ENCODE measurements around the gene FAM236B.
"Not testable (repeated sequence)": the region's sequence is repeated elsewhere in the genome, so short reads cannot be mapped to it uniquely, and the experiment has no call there.

FAM236B gene

DNA sequence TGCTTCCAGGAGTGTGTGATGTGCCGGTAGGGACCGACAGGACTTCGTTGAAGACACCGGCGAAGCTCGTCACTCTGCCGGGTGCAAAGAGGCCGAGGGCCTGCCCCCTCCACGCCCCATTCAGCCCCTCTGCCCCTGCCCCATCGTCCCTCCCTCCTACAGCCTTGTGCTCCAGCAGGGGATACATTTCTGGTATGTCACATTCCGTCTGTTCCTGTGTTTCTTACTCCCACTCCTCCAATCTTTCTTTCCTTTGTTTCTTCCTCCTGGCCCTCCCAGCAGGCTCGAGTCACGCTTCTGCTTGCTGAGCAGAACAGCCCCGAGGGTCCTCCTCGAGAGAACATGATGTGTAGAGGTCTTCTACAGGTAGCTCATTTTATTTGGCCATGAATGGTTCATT is at the start of gene FAM236B:
TSS of gene FAM236B (minus strand) at position 101 of the 400 bp plus-strand sequence. CDS start at position 1, 100 bp downstream.
- H3K36me3 Mint-ChIP-seq; H3K4me3 Mint-ChIP-seq; H3K9me3 Mint-ChIP-seq; H3K4me1 Mint-ChIP-seq; H3K27ac Mint-ChIP-seq; ATAC-seq; DNase-seq (ENCODE audit: low spot score in 2 of 2): not testable (repeated sequence)

DNA sequence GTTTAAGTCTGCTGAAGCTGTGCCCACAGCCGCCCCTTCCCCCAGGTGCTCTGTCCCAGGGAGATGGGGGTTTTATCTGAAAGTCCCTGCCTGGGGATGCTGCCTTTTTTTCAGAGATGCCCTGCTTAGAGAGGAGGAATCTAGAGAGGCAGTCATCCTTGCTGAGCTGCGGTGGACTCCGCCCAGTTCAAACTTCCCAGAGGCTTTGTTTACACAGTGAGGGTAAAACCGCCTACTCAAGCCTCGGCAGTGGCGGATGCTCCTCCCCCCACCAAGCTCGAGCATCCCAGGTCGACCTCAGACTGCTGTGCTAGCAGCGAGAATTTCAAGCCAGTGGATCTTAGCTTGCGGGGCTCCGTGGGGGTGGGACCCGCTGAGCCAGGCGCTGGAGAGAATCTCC is 48.2 kb upstream of the FAM236B start:
- not testable (repeated sequence) for H3K36me3 Mint-ChIP-seq, H3K27ac Mint-ChIP-seq

DNA sequence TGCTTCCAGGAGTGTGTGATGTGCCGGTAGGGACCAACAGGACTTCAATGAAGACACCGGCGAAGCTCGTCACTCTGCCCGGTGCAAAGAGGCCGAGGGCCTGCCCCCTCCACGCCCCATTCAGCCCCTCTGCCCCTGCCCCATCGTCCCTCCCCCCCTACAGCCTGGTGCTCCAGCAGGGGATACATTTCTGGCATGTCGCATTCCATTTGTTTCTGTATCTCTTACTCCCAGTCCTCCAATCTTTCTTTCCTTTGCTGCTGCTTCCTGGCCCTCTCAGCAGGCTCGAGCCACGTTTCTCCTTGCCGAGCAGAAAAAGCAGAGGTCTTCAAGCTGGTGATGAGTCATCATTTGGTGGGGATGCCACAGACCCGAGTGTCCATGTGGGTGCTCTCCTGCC is 25.6 kb upstream of the FAM236B start, which contains the start of gene FAM236D:
TSS of gene FAM236D (minus strand) at position 101 of the 400 bp plus-strand sequence. CDS start at position 1, 100 bp downstream.
- ATAC-seq; H3K36me3 Mint-ChIP-seq; H3K9me3 Mint-ChIP-seq; H3K4me1 Mint-ChIP-seq; H3K27ac Mint-ChIP-seq; DNase-seq (ENCODE audit: low spot score in 2 of 2); H3K4me3 Mint-ChIP-seq: not testable (repeated sequence)

More for the DNA sequence above, 48.2 kb upstream of the FAM236B start:
- not testable (repeated sequence) for H3K9me3 Mint-ChIP-seq; H3K4me3 Mint-ChIP-seq; ATAC-seq; H3K4me1 Mint-ChIP-seq; DNase-seq (ENCODE audit: low spot score in 2 of 2)

GRCh38 chrX:72790390-72790789 is 7.9 kb upstream of the FAM236B start:
- not testable (repeated sequence) for ATAC-seq; H3K4me3 Mint-ChIP-seq; H3K9me3 Mint-ChIP-seq; H3K36me3 Mint-ChIP-seq; H3K27ac Mint-ChIP-seq; H3K4me1 Mint-ChIP-seq; DNase-seq (ENCODE audit: low spot score in 2 of 2)

- not testable (repeated sequence) for H3K36me3 Mint-ChIP-seq; ATAC-seq; H3K9me3 Mint-ChIP-seq; H3K27ac Mint-ChIP-seq; H3K4me1 Mint-ChIP-seq; DNase-seq (ENCODE audit: low spot score in 2 of 2); H3K4me3 Mint-ChIP-seq
Observed at GRCh38 chrX:72788142-72788541, 5.7 kb upstream of the FAM236B start.

GRCh38 chrX:72783964-72784363 is 1.5 kb upstream of the FAM236B start:
- H3K27ac Mint-ChIP-seq; H3K4me3 Mint-ChIP-seq; H3K4me1 Mint-ChIP-seq; H3K9me3 Mint-ChIP-seq; ATAC-seq; DNase-seq (ENCODE audit: low spot score in 2 of 2); H3K36me3 Mint-ChIP-seq: not testable (repeated sequence)

- not testable (repeated sequence) for ATAC-seq; H3K4me1 Mint-ChIP-seq; H3K27ac Mint-ChIP-seq; DNase-seq (ENCODE audit: low spot score in 2 of 2); H3K9me3 Mint-ChIP-seq; H3K4me3 Mint-ChIP-seq; H3K36me3 Mint-ChIP-seq
Observed at GRCh38 chrX:72783365-72783936, 991 bp upstream of the FAM236B start.

- not testable (repeated sequence) for H3K4me1 Mint-ChIP-seq; ATAC-seq; DNase-seq (ENCODE audit: low spot score in 2 of 2); H3K9me3 Mint-ChIP-seq; H3K36me3 Mint-ChIP-seq; H3K27ac Mint-ChIP-seq; H3K4me3 Mint-ChIP-seq
Observed at GRCh38 chrX:72778146-72778545, 4.3 kb downstream of the FAM236B start.

DNA sequence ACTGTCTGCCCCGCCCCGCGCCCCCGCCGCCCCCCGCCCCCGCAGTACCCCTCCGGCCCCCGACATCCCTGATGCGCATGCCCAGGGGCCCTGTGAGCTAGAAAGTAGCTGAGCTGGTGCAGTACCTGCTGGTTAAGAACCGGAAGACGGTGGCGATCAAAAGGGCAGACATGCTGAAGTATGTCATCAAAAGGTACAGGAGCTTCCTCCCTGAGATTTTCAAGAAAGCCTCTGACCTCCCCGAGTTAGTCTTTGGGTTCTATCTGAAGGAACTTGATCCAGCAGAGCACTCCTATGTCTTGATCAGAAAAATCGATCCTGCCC is 5.0 kb downstream of the FAM236B start:
- ATAC-seq: peak; percentile 83

DNA sequence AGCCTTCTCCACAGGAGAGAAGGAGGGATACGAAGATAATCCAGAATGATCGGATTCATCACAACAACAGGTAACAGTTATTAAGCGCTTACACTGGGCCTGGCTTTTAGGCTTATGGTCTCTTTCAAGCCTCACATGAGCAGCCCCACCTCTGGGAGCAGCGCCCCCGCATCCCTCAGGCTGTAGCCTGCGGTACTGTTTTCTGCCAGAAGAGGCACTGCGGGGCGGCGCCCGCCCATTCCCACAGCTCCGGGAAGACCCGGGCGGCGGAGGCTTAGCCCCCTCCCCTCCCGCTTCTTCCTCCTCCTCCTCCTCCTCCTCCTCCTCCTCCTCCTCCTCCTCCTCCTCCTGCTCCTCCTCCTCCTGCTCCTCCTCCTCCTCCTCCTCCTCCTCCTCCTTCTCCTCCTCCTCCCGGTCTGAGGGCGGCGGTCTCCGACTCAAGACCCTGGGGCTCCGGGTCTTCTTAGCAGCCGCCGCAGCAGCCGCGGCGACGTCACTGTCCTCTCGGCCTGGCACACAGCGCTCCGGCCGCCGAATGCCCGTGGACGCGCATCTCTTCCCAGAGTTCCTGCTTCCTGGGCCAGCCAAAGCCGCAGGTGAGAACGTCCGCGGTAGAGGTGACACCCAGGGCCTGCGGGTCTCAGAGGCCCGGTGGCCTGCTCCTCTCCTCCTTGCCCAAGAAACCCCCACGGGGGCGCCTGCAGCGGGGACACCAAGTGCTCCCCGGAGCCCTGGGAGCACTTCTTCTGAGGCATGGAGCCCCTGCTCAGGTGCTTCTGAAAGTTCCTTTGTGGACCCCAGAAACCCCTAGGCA is 5.6 kb downstream of the FAM236B start, which contains the start of gene DMRTC1B:
TSS of gene DMRTC1B (plus strand) at position 238 of the 814 bp plus-strand sequence. CDS start 68,246 bp downstream, outside the sequence.
- not testable (repeated sequence) for DNase-seq (ENCODE audit: low spot score in 2 of 2); H3K36me3 Mint-ChIP-seq; H3K4me3 Mint-ChIP-seq; H3K9me3 Mint-ChIP-seq; H3K27ac Mint-ChIP-seq; H3K4me1 Mint-ChIP-seq
- ATAC-seq: peak; percentile 80

More for the DNA sequence above, 5.0 kb downstream of the FAM236B start:
- H3K4me3 Mint-ChIP-seq; H3K27ac Mint-ChIP-seq; H3K36me3 Mint-ChIP-seq; H3K9me3 Mint-ChIP-seq; DNase-seq (ENCODE audit: low spot score in 2 of 2); H3K4me1 Mint-ChIP-seq: not testable (repeated sequence)

- DNase-seq (ENCODE audit: low spot score in 2 of 2); ATAC-seq: not testable (repeated sequence)
Observed at GRCh38 chrX:72760454-72760853, 22.0 kb downstream of the FAM236B start.

DNA sequence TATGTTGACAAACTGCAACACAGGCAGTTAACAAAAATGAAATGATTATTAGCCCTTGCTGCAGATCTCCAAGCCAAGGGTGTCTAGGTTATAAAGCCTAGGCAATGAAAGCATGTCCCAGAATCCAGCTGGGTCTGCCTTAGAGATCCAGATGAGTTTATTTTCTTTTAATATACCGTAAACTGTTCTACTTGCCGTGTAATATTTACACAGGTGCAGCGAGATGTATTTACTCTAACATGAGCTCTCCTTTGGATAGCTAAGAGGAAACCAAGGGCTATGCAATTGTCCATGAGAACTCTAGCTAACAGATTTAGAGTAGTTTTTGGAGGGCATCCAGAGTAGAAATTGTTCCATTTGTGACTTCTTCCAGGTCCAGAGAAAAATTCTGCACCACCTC is 33.9 kb downstream of the FAM236B start:
- not testable (repeated sequence) for H3K4me3 Mint-ChIP-seq; H3K36me3 Mint-ChIP-seq; DNase-seq (ENCODE audit: low spot score in 2 of 2); ATAC-seq; H3K4me1 Mint-ChIP-seq; H3K9me3 Mint-ChIP-seq; H3K27ac Mint-ChIP-seq

More at GRCh38 chrX:72760454-72760853, 22.0 kb downstream of the FAM236B start:
- not testable (repeated sequence) for H3K4me1 Mint-ChIP-seq, H3K4me3 Mint-ChIP-seq, H3K27ac Mint-ChIP-seq, H3K36me3 Mint-ChIP-seq, H3K9me3 Mint-ChIP-seq

- not testable (repeated sequence) for DNase-seq (ENCODE audit: low spot score in 2 of 2); H3K36me3 Mint-ChIP-seq; ATAC-seq; H3K4me3 Mint-ChIP-seq; H3K4me1 Mint-ChIP-seq; H3K9me3 Mint-ChIP-seq; H3K27ac Mint-ChIP-seq
Observed at GRCh38 chrX:72745546-72745945, 36.9 kb downstream of the FAM236B start.

DNA sequence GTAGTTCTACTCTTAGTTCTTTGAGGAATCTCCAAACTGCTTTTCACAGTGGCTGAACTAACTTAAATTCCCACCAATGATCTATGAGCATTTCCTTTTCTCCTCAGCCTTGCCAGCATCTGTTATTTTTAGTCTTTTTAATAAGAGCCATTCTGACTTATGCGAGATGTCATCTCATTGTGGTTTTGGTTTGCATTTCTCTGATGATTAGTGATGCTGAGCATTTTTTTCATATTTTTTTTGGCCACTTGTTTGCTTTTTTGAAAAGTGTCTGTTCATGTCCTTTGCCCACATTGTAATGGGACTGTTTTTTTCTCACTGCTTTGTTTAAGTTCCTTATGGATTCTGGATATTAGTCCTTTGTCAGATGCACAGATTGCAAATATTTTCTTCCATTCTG is 46.9 kb downstream of the FAM236B start:
- Mint-ChIP-seq H3K27ac (no peak overlapping the region), H3K4me3 (no peak overlapping the region), H3K9me3 (no peaks in the 10 kb centered on the region), H3K36me3 (no peaks in the 10 kb centered on the region), H3K4me1 (no peaks in the 10 kb centered on the region)
- DNase-seq (ENCODE audit: low spot score in 2 of 2) (no peak), ATAC-seq (no peak)

DNA sequence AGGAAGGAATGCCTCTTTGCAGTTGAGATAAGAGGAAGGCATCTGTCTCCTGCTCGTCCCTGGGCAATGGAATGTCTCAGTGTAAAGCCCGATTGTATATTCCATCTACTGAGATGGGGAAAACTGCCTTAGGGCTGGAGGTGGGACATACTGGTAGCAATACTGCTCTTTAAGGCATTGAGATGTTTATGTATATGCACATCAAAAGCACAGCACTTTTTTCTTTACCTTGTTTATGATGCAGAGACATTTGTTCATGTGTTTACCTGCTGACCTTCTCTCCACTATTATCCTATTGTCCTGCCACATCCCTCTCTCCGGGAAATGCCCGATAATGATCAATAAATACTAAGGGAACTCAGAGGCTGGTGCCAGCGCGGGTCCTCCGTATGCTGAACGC is 48.8 kb downstream of the FAM236B start:
- not testable (repeated sequence) for H3K4me3 Mint-ChIP-seq; H3K9me3 Mint-ChIP-seq; H3K4me1 Mint-ChIP-seq; ATAC-seq; H3K27ac Mint-ChIP-seq; DNase-seq (ENCODE audit: low spot score in 2 of 2); H3K36me3 Mint-ChIP-seq

Data from stimulated activated effector memory CD8-positive, alpha-beta T cell treated with anti-CD3 and anti-CD28 coated beads, Interleukin-12 subunit alpha, Interleukin-12 subunit beta, amount 100 ng/mL, for 72 hours (primary cell).